Upper lobe of right lung (tissue), 1 donor: ENCODE measurements around the gene POMP. TPM values are rescaled to one million over a fixed set of nuclear protein-coding genes. Genes with fewer than 3 reads are reported as not detected.

Experiments
- ATAC-seq: fragments of 200-7000 bp; cut with Tn5 transposase; one replicate; pipeline ENCODE4 v1.9.1; 2020; ENCODE audit warnings: mild to moderate bottlenecking, moderate library complexity
- DNase-seq: peaks from one replicate; pipeline ENCODE4 v3.0.0-alpha.2; 2020
- H3K27ac ChIP-seq: fragments of 200-600 bp; one replicate; pipeline ENCODE4 v1.8.0; 2022
- H3K27me3 ChIP-seq: fragments of 200-600 bp; one replicate; pipeline ENCODE4 v1.8.0; 2022; ENCODE audit warnings: mild to moderate bottlenecking
- H3K36me3 ChIP-seq: fragments of 200-600 bp; one replicate; pipeline ENCODE4 v1.8.0; 2022
- H3K4me1 ChIP-seq: fragments of 200-600 bp; one replicate; pipeline ENCODE4 v1.8.0; 2022
- H3K4me3 ChIP-seq: fragments of 200-600 bp; one replicate; pipeline ENCODE4 v1.8.0; 2022; ENCODE audit warnings: mild to moderate bottlenecking
- H3K9me3 ChIP-seq: fragments of 200-600 bp; one replicate; pipeline ENCODE4 v1.8.0; 2022
- CTCF ChIP-seq: fragments of 200-600 bp; IDR thresholded peaks from one replicate; pipeline ENCODE4 v1.8.0; 2022; ENCODE audit warnings: antibody characterized with exemption
- intact Hi-C: fragments of 100-400 bp; cut with DNase I; formaldehyde crosslinking; loops from one replicate; pipeline ENCODE4 v1.11.0; 2022
- long read RNA-seq: library from polyadenylated mRNA; unstranded; transcript quantifications from one replicate; pipeline ENCODE4 v2.0.0, GENCODE V29; 2021
- total RNA-seq: library from RNA; stranded (reverse); fragmentation: NEBNext Ultra II Directional; extraction: Animal tissue kit (Norgen Biotek cat#: 25700); gene quantifications from one replicate; pipeline ENCODE4 v1.2.1, GENCODE V29; 2021
- donor health status: DM: no; HTN: yes; CAD: no; lungs with severe emphysema.

The POMP gene
- total RNA-seq = 56.5 TPM
- long read RNA-seq, transcript POMP-201 (6 exons, 1,330 nt) = major isoform, 72 of 79 reads
- long read RNA-seq, partial matches to known transcripts = 5 of 79 reads
- long read RNA-seq, other reads (novel, unspliced or antisense) = 2 of 79 reads

DNA sequence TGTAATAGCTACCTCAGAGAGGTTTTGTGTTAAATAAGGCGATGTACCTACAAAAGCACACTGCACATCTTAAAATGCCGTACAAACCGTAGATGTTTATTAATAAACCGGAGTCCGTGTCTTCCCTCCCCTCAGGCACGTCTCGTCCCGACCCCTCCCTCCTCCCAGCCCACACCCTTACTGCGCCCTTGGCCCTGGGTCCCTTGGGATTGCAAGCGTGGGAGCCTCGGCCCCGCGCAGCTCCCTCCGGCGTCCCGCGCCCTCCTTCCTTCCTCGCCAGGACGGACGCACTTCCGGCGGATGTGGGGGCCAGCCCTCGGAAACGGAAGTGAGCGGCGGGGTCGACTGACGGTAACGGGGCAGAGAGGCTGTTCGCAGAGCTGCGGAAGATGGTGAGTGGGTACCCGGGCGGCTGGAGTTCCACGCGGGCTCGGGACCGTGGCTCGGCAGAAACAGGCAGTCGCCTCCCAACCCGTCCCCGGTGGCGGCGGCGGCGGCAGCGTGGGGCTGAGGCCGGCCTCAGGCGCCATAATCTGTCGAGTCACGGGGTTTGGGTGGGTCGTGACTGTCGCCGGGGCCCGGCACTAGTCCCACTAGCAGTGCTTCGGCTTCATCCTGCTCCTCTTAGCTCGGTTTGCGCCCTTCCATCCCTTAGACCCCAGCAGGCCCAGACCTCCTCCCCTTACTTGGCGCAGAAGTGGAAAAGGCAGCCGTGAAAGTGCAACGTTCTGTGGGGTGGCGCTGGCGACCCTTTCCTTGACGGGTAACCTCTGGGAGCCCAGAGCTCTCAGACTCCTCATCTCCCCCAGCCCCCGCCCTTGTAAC lies at the start of gene POMP:
TSS of gene POMP (plus strand) at position 335 of the 825 bp plus-strand sequence. CDS start at position 390, 55 bp downstream.
- DNase-seq (peak; percentile 97), ATAC-seq (peak; percentile 99)
- peaks cover 18% of the 10 kb centered on the region for H3K36me3 ChIP-seq
- intact Hi-C loops = no loop called here
- no peaks in the 10 kb centered on the region for H3K27me3 ChIP-seq
- peak within 1 kb of the TSS; percentile 83 for H3K4me3 ChIP-seq
- TF ChIP-seq CTCF = no peak
- H3K4me1 ChIP-seq = peaks cover 26% of the 10 kb centered on the region
- H3K9me3 ChIP-seq = no peaks in the 10 kb centered on the region
- H3K27ac ChIP-seq = peak within 1 kb of the TSS; percentile 91

- Histone ChIP-seq H3K27me3 (no peaks in the 10 kb centered on the region), H3K4me3 (no peak overlapping the region), H3K4me1 (no peaks in the 10 kb centered on the region), H3K27ac (no peak overlapping the region), H3K36me3 (no peaks in the 10 kb centered on the region), H3K9me3 (no peaks in the 10 kb centered on the region)
- intact Hi-C loops = no loop called here
- TF ChIP-seq CTCF = no peak
- DNase-seq (no peak), ATAC-seq (no peak)
Measured at GRCh38 chr13:28609381-28609780, 49.5 kb upstream of the POMP start.

DNA sequence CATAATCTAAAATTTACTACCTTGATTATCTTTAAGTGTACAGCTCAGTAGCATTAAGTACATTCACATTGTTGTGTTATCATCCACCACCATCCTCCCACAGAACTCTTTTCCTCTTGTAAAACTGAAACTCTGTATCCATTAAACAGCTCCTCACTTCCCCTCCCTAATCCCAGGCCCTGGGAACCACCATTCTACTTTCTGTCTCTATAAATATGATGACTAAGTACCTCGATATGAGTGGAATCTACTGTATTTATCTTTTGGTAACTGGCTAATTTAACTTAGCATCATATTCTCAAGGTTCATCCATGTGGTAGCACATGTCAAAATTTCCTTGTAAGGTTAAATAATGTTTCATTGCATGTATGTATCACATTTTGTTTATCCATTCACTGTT lies 49.0 kb upstream of the POMP start:
- Histone ChIP-seq H3K4me3 (no peak overlapping the region), H3K27ac (no peak overlapping the region), H3K4me1 (no peaks in the 10 kb centered on the region), H3K36me3 (no peaks in the 10 kb centered on the region), H3K9me3 (no peaks in the 10 kb centered on the region), H3K27me3 (no peaks in the 10 kb centered on the region)
- no peak for DNase-seq
- no peak for ATAC-seq
- intact Hi-C loops = no loop called here
- no peak for TF ChIP-seq CTCF

GRCh38 chr13:28610996-28611395 lies 47.9 kb upstream of the POMP start:
- intact Hi-C loops = no loop called here
- Histone ChIP-seq H3K27ac (no peak overlapping the region), H3K4me3 (no peak overlapping the region), H3K9me3 (no peaks in the 10 kb centered on the region), H3K4me1 (no peaks in the 10 kb centered on the region), H3K27me3 (no peaks in the 10 kb centered on the region), H3K36me3 (no peaks in the 10 kb centered on the region)
- TF ChIP-seq CTCF = no peak
- DNase-seq = no peak
- ATAC-seq = no peak

DNA sequence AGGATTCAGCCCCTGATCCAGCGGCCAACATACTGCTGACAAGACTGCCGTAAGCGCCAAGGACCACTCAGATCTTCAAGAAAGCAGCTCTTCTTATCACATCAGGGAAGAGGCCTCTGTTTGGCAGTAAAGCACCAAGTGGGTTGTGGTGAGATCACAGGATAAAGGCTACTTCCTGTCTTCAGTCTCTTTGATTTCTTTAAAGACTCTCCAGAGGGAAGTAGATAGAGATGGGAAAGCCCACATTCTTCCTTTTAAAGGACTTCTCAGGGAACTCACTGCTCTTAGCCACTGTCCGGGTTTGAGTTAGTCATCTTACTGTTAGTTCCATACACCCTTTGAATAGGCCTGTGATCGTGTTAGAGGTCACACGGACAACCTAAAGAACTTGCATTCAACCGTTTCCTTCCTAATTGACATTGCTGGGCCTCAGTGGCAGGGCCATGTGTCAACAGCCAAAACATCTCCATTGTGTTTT lies 47.2 kb upstream of the POMP start:
- H3K27me3 ChIP-seq = no peaks in the 10 kb centered on the region
- H3K36me3 ChIP-seq = no peaks in the 10 kb centered on the region
- ATAC-seq = peak; percentile 83
- intact Hi-C loops = no loop called here
- no peak for DNase-seq
- H3K4me3 ChIP-seq = no peak overlapping the region
- TF ChIP-seq CTCF = no peak
- H3K27ac ChIP-seq = no peak overlapping the region
- H3K9me3 ChIP-seq = no peaks in the 10 kb centered on the region
- no peaks in the 10 kb centered on the region for H3K4me1 ChIP-seq
